HG02623 (cell line): ENCODE data around the gene PRSS27.
A peak's percentile ranks its signal among the peaks of the same experiment; 100 is the strongest.
"Not testable (repeated sequence)": the region's sequence is repeated elsewhere in the genome, so short reads cannot be mapped to it uniquely, and the experiment has no call there.

Source experiments
- ATAC-seq: cut with Tn5 transposase; IDR thresholded peaks from one replicate; pipeline ENCODE4 v1.9.1; 2021; ENCODE audit warnings: moderate library complexity; ENCODE audit not compliant: unreplicated experiment

Gene PRSS27

DNA sequence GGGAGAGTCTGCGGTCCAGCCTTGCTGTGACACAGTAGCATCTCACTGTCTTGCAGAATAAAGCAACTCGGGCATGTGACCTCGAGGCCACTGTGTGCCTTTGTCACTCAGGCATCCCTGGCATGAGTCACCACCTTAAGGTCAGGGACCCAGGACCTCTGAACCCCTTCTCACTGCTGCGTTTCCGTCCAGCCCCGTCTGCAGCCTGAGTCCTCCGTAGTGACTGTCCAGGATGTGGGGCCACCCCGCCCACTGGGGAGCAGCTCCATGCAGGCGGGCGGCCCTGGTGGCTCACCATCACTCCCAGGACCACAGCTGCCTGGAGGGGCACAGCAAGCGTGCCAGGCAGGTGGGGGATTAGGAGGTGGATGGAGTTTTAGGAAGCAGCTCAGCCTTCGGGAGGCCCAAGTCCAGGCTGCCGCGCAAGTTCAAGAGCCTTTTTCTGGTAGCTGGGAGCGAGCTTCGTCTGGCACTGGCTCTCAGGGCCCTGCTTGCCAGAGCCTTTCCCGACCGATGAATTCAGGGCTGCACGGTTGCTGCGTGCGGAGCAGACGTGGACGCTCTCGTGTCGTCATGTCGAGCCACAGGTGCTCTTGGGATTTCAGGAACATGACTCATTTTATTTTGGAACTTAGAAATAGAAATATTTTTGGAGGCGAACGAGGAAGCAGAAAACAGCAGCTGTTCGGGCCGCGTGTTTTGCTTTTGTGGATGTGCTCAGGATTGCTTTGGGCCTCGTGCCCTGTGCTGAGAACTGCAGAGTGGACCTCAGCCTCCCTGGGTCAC is 20.9 kb downstream of the PRSS27 start:
- ATAC-seq: no peak

GRCh38 chr16:2698103-2698870 is 21.7 kb downstream of the PRSS27 start:
- no peak for ATAC-seq

DNA sequence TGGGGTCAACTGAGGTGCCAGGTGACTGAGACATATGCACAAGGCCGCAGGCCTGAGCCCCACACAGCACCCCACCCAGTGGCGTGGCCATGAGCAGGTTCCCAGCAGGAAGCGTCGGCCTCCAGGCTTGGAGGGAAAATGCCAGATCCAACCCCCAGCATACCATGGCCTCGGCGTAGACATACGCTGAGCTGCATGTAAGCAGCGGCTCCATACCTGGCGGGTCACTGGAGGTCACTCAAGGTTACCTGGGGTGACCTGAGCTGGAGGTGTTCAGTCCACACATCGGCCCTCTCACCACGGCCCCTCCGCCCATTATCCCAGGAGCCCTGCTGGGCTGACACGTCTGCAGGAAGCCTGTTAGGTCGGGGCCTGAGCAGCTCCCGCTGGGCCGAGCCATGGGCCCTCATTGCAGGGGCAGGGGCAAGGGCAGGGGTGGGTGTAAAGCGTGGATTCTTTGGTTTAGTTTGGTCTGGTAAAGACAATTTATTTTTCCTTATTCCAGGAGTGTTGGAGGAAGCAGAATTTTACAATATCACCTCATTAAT is 22.5 kb downstream of the PRSS27 start:
- ATAC-seq: no peak

DNA sequence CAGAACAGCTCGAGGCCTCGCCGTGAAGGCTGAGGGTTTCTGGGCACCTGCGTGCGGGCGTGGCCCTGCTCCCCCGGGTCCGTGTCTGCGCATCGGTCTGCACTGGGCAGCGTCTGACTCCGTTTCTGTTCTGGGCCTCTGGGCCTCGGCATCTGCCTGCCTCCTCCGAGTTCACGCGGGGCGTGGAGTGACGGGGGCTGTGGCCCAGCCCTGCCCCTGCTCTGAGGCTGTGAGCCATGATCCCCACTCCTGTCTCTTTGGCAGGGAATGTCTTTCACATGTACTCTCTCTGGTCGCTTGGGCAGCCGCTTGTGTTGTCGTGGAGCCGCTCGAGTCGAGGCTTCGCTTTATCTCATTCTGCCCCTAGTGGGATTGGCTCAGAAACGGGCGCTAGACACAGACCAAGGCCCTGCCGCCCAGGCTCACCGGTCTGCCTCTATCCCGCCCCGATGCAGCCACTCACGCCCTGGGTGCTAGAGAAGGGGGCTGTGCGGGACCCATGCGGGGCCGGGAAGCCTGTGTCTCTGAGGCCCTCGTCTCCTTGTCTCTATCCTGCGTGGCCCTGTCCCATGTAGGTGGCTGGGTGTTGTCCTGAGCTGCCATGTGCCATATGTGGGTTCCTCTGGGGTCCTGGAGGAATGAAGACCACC is 23.3 kb downstream of the PRSS27 start:
- not testable (repeated sequence) for ATAC-seq

- ATAC-seq: no peak
These were observed 26.9 kb downstream of the PRSS27 start for GRCh38 chr16:2692948-2693651.

- no peak for ATAC-seq
These were observed 27.6 kb downstream of the PRSS27 start for GRCh38 chr16:2692251-2692947.

GRCh38 chr16:2691491-2692248 is 28.4 kb downstream of the PRSS27 start:
- ATAC-seq: no peak

DNA sequence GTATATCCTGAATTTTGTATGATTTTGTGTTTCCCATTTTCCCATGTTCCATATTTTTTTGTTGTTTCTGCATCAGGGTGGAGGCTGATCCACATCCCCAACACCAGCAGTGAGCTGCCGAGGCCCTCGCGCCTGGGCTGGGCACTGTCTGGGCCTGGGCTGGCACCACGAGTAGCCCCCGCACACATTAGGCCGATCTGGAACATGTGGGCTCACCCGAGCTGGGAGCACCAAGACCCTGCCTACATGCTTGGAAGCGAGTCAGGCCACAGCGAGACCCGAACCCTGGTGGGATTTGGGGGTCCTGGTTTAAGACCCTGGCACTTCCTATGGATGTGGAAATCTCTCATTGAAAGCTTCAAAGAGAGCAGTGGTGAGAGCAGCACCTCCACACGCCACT is 29.2 kb downstream of the PRSS27 start:
- no peak for ATAC-seq

DNA sequence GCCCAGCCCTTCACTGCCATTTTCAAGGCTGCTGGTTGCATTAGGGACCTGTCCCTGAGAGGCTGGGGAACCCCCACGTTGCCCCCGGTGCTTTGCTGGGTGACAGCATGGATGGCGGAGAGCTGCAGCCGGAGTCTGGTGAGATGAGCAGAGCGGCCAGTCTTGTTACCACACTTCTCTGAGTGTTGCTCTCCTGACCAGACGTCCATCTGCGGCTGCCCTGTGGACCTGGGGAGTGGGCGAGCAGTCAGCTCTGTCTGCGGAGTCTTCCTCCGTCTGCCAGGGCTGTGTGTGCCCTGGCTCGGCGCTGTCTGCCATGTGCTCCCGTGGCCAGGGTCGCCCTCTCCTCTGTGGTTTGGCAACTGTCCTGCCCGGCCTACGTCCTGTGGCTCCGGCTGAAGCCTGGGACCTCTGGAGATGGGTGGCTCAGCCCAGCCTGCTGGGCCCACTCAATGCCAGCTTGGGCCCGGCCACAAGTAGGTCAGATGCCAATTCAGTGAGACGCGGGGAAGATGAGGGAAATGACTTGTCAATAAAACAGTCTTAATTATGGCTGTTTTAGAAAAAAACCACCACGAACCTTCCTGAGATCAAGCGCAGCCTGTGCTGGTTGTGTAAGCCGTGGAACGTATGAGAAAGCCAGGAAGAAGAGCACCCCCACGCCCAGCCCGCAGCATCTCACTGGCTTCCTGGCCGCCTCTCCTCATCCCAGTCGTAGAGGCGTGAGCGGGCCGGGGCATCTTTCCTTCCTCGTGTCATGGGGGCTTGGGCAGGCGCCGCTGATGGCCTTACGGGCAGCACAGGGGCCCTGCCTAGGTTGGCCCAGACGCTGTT is 29.8 kb downstream of the PRSS27 start:
- no peak for ATAC-seq

GRCh38 chr16:2689422-2689821 is 30.6 kb downstream of the PRSS27 start:
- ATAC-seq: not testable (repeated sequence)

DNA sequence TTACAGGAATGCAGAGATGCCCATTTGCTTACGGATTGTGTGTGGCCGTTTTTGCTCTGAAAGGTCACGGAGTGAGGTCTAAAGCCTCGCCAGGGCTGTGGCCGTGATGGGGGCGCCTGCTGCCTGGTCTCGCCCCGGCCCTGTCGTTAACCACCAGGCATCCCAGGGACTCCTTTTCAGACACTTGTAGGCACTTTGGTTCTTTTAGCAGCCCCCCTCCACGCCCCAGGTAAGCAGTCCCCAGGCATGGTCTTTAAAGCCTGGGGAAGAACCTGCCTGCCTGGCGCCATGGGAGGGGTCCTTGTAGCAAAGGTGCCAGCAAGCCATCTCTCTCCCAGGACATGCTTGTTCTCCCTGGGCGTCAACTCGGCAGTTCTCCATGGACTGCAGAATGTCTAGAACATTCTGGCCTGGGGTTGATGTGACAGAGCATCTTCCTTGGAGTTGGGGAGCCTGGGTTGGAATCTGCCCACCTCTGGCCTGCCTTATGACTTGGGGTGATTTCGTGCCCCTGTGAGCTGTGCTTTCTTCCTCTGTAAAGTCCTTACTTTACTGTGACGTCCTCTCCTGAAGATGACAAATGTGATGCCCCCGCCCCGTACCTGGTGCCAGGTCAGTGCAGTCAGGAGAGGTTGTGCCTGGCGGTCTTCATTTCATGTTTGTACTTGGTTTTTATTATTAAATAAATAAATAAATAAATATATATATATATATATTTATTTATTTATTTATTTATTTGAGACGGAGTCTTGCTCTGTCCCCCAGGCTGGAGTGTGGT is 32.3 kb downstream of the PRSS27 start:
- ATAC-seq: no peak

GRCh38 chr16:2686912-2687507 is 33.0 kb downstream of the PRSS27 start:
- ATAC-seq: peak; percentile 32

DNA sequence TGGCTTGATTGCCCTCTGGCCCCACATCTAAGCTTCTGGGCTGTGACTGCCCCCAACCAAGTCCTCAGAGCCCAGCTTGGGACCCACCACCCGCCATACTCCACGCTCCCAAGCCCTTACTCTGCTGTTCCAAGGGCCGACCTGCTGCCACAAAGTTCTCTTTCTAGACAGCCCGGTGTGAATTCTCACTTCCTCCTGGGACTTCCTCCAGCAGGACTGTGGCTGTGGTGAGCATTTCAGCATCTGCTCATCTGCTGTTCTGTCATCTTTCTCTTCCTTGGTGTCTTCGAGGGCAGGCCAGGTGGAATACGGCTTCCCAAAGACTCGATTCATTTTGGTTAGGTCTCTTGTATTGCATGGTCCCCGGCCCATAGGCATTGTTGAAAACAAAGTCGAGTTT is 33.9 kb downstream of the PRSS27 start:
- not testable (repeated sequence) for ATAC-seq

GRCh38 chr16:2683041-2683440 is 37.0 kb downstream of the PRSS27 start:
- ATAC-seq: not testable (repeated sequence)

DNA sequence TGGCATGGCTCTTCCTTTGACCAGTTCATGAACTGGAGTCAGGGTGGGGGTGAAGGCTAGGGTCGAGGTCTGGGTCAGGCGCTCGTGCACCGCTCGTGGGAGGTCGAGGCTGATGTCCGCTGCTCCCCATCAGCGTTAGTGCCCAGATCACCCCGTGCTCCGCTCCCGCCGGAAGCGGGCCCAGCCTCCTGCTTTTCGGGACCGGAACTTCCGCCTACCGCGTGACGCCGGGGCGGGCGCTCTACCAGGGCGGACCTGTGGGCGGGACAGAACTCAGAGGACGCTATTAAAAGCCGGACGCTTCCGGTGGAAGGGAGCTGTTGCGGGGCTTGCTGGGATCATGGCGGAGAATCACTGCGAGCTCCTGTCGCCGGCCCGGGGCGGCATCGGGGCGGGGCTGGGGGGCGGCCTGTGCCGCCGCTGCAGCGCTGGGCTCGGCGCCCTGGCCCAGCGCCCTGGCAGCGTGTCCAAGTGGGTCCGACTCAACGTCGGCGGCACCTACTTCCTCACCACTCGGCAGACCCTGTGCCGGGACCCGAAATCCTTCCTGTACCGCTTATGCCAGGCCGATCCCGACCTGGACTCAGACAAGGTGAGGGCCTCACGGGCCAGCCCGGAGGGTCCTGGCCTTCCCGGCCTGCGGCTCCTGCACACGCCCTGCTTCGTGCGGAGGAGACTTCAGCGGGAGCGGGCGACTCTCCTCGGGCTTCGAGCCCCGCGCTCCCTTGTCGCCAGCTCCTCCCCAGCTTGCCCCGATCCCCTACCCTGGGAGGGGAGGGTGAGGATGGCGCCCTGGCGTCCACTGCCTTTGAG is 37.6 kb downstream of the PRSS27 start, which contains the start of gene KCTD5:
TSS of gene KCTD5 (plus strand) at position 315 of the 813 bp plus-strand sequence. CDS start at position 341, 26 bp downstream.
- ATAC-seq: peak; percentile 63

- not testable (repeated sequence) for ATAC-seq
These were observed 39.7 kb downstream of the PRSS27 start for GRCh38 chr16:2680360-2680759.
